ENCODE data around the gene ZNF385B.
"Not testable (repeated sequence)": the region's sequence is repeated elsewhere in the genome, so short reads cannot be mapped to it uniquely, and the experiment has no call there.

ZNF385B gene

DNA sequence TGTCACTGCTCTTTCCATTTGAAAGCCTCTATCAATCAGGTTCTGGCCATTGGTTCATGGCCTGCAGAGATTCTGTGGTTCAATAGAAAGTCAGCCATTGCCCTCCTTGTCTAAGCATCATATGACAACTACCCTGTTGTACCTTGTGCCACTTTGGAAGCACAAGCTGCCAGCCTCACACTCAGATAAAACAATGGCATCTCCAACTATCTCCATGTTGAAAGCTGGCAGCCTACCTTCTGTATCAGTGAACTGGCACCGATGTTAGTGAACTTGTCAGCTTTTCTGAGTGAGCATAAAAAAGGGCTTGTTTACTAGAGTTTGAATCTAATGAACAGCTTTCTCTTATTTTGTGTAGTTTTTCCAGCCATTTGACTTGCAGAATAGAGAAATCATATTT is 393.5 kb downstream of the ZNF385B start:
- no peak for DNase-seq

DNA sequence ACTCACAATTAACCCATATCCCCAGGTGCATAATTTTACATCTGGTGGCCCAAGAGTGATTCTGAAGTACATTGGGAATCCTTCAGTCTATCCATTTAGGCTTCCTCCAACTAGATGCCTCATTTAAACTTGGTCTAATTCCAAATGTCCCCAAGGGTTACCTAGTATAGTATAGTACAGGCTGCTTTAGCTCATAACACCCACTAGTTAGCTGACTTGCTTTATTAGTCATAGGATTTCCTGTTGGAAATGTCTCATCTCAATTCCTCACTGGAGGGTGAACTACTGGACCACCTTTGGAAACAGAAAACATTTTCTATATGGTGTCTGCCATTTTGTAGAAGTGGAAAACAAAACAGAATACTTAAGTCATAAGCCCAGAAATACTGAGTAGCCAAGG is 394.3 kb downstream of the ZNF385B start:
- DNase-seq: no peak

DNA sequence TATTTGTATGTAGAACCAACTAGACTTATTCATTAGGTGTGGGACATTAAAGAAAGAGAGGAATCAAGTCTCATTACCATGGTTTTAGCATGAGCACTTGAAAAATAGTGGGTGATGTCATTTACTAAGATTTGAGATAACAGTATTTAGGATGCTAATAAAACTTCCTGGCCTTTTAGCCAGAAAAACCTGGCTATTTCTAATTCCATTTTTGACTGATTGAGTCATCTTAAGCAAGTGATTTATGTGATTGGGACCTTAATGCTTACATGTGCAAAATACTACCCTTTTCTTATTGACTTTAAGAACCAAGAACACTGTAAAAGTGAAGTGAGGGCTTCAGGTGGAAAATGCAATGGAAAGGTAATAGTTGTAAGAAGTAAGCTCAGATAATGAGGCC is 400.0 kb downstream of the ZNF385B start:
- DNase-seq: no peak

DNA sequence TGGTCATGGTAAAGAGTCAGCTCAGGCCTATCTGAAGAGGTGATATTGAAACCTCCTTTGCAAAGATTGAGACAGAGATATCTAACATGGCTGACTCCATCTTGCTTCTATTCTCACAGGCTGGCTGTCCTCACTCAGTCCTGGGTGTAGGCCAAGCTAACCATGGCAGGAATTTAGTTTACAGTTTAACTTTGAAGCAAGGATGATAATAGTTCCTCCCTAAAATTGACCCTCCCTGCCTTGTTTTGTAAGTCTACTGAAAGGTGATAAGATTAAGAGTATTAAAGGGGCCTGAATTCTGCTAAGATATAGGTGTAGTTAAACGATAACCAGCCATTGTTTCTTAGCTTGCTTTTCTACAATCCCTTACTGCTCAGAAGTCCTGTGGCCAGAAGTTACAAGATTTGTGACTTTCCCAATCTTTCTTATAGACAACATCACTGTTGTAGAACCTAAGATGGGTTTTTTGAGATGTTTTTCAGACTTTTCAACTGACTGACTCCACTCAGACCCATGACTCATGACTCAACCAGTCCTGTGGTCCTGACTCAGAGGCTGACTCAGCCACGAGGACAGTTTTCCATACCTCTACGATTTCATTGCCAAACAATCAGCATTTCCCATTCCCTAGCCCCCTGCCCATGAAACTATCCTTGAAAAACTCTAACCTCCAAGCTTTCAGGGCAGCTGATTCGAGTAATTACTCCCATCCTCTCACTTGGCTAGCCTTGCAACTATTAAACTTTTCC is 401.1 kb downstream of the ZNF385B start:
- no peak for DNase-seq

GRCh38 chr2:179458113-179458512 is 403.3 kb downstream of the ZNF385B start:
- DNase-seq: not testable (repeated sequence)

- no peak for DNase-seq
Measured at GRCh38 chr2:179455824-179456223, 405.6 kb downstream of the ZNF385B start.

GRCh38 chr2:179455172-179455524 is 406.3 kb downstream of the ZNF385B start:
- no peak for DNase-seq

- no peak for DNase-seq
Measured at GRCh38 chr2:179454443-179455171, 406.8 kb downstream of the ZNF385B start.

- DNase-seq: no peak
Measured at GRCh38 chr2:179449010-179449409, 412.4 kb downstream of the ZNF385B start.

GRCh38 chr2:179447839-179448447 is 413.5 kb downstream of the ZNF385B start:
- DNase-seq: no peak

DNA sequence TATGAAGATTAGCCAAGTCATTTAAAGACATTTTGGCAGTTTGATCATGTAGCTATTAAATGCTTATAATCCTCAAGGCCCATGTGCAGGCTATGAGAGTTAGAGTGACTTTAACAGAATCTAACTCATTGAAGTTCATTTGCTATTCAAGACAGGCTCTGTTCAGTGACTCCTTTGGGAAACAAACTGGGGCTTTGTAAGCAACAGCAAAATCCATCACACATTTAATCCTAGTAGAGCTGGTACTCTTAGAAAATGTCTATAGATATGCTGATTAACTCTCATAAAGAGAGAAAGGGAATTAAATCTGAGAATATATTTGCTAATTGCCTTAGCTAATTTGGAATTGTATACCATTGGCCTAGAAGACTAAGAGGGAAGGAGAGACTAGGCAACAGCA is 414.0 kb downstream of the ZNF385B start:
- no peak for DNase-seq

GRCh38 chr2:179446476-179447141 is 414.8 kb downstream of the ZNF385B start:
- no peak for DNase-seq

- no peak for DNase-seq
Measured at GRCh38 chr2:179444056-179444455, 417.4 kb downstream of the ZNF385B start.

DNA sequence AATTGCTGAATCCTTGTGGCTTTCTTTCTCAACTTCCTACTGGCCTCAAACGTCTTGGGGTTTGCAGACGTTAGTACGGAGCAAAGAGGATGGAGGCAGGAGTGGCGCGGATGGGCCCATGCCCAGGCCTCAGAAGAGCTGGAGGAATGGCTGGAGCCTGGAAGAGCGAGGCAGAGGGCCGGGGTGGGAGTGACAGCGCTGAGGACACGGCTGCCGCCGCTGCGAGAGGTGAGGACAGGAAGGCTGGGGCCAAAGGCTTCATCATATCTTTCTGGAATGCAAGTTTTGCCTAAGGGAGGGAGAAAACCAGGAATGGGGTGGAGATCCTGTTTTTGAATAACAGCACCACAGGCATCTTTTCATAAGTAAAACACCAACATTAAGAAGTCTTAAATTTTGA is 418.2 kb downstream of the ZNF385B start:
- no peak for DNase-seq

GRCh38 chr2:179442206-179442605 is 419.2 kb downstream of the ZNF385B start:
- DNase-seq: no peak

GRCh38 chr2:179441551-179441950 is 419.9 kb downstream of the ZNF385B start:
- no peak for DNase-seq

DNA sequence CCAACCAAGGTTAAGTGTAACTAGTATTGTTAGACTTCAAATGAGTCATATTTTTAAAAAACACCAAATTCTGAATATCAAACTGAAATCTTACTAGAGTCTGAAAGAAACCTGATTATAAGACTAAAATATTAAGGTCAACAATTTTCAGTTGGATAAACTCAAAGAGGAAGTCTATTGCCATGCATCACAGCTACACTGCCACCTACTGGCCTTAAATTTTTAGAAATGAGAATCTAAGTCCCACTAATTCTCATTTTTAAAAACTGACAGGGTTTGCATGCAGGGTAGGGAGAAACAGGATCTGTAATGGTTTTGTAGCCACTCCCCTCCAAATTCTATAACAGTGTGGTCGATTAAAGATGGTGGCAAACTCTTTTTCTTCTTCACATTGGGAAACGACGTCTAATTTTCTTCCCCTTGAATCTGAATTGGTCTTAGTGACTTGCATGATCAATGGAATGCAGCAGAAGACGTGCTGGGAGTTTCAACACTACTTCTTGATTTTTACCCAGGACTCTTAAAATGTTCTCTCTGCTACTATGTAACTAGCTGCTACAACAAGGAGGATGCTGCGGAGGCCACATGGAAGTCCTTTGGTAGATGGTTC is 420.7 kb downstream of the ZNF385B start:
- DNase-seq: no peak

GRCh38 chr2:179438654-179439053 is 422.8 kb downstream of the ZNF385B start:
- no peak for DNase-seq

DNA sequence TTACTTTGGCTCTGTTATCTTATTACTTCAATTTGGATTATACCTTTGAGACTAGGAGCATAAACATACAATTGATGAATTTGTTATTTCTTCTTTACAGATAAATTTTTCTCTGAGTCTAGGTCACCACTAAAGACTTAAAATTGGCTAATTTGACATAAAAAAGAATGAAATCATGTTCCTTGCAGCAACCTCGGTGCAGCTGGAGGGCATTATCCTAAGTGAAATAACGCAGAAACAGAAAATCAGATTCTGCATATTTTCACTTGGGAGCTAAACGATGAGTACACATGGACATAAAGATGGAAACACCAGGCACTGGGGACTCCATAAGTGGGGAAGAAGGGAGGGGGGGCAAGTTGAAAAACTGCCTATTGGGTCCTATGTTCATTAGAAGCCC is 424.0 kb downstream of the ZNF385B start:
- DNase-seq: no peak

DNA sequence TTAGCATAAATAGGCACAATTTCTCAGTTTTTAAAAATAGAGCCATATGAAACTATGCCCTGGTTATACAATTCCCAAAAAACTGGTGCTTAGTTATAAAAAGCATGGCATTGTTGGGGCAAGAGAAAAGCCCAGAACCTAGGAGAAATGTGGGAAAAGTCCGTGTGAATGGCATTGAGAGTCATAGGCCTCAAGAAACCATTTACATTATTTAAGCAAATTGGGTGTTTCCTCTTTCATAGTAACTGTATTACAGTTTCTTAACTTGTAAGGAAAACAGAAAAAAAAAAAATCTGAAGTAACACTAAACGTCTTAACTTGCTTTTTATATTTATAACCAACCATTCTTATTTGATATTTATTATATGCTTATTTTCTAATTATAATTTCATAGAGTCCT is 425.8 kb downstream of the ZNF385B start:
- no peak for DNase-seq

DNA sequence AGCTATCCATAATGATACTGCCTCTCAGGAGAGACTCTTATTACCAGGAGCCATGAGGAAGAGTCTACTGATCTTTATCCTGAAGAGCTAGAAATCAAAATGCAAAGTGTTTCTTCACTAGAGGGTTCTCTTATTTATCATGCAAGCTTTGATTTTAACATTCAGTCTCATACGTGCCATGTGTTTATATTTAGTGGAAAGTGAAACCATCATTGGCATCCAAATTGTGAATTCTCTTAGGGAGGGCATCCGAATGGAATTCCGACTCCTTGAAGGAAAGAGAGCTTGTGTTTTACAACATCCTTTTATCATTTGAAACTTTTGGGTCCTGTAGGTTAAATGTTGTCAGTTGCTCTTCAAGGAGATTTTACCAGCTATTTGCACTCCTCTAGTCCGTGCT is 426.4 kb downstream of the ZNF385B start:
- no peak for DNase-seq

GRCh38 chr2:179434357-179434756 is 427.1 kb downstream of the ZNF385B start:
- no peak for DNase-seq

- DNase-seq: no peak
Measured at GRCh38 chr2:179432751-179433150, 428.7 kb downstream of the ZNF385B start.
